SJCRH30 (cell line): ENCODE measurements around the gene ZBTB44. TPM values are rescaled to one million over a fixed set of nuclear protein-coding genes. Genes with fewer than 3 reads are reported as not detected.

Experiments
- DNase-seq, 2 experiments: peaks; one replicate each; pipeline ENCODE4 v3.0.0-alpha.2; 2015 to 2020
- H3K27ac ChIP-seq: fragments of 250-450 bp; sonication (Bioruptor Pico); 2 replicates; pipeline ENCODE4 v1.5.1; 2020; ENCODE audit warnings: mild to moderate bottlenecking, moderate library complexity
- H3K27me3 ChIP-seq: fragments of 250-450 bp; sonication (Bioruptor Pico); 2 replicates; pipeline ENCODE4 v1.5.1; 2020; ENCODE audit warnings: mild to moderate bottlenecking, moderate library complexity
- H3K36me3 ChIP-seq: fragments of 250-450 bp; sonication (Bioruptor Pico); 2 replicates; pipeline ENCODE4 v1.5.1; 2020; ENCODE audit warnings: mild to moderate bottlenecking, moderate library complexity
- H3K4me1 ChIP-seq: fragments of 250-450 bp; sonication (Bioruptor Pico); 2 replicates; pipeline ENCODE4 v1.5.1; 2020; ENCODE audit warnings: mild to moderate bottlenecking, moderate library complexity
- H3K4me3 ChIP-seq: fragments of 250-450 bp; sonication (Bioruptor Pico); 2 replicates; pipeline ENCODE4 v1.5.1; 2020; ENCODE audit warnings: mild to moderate bottlenecking, moderate library complexity
- H3K9me3 ChIP-seq: fragments of 250-450 bp; sonication (Bioruptor Pico); replicated peaks from 2 replicates; pipeline ENCODE4 v1.5.1; 2020; ENCODE audit warnings: mild to moderate bottlenecking, moderate library complexity
- total RNA-seq: library from RNA; depleted of rRNA; stranded (reverse); fragments of >200 nt; shearing (Covaris generic); gene quantifications from 2 replicates; pipeline ENCODE4 v1.2.3, GENCODE V29; 2014

The ZBTB44 gene
- total RNA-seq, 1 experiment from 2014 or later = 30.3 TPM

- no peaks in the 10 kb centered on the region for H3K36me3 ChIP-seq
- H3K4me3 ChIP-seq = no peak overlapping the region
- H3K27me3 ChIP-seq = no peaks in the 10 kb centered on the region; the same call in 1 of the 2 replicates
- H3K27ac ChIP-seq = no peak overlapping the region
- H3K9me3 ChIP-seq = no peaks in the 10 kb centered on the region
- no peak for DNase-seq
- H3K4me1 ChIP-seq = no peaks in the 10 kb centered on the region
These were observed 97.3 kb downstream of the ZBTB44 start for GRCh38 chr11:130217133-130218031.

- Histone ChIP-seq H3K27ac (no peak overlapping the region), H3K9me3 (no peaks in the 10 kb centered on the region), H3K27me3 (peaks cover 7% of the 10 kb centered on the region), H3K4me1 (no peaks in the 10 kb centered on the region), H3K36me3 (no peaks in the 10 kb centered on the region), H3K4me3 (no peak overlapping the region)
- no peak for DNase-seq
These were observed 98.1 kb downstream of the ZBTB44 start for GRCh38 chr11:130216591-130217132.

- H3K27ac ChIP-seq = no peak overlapping the region
- no peaks in the 10 kb centered on the region for H3K36me3 ChIP-seq
- no peaks in the 10 kb centered on the region for H3K9me3 ChIP-seq
- DNase-seq = no peak
- no peak overlapping the region for H3K4me3 ChIP-seq
- H3K4me1 ChIP-seq = no peaks in the 10 kb centered on the region
- H3K27me3 ChIP-seq = peaks cover 9% of the 10 kb centered on the region
These were observed 98.5 kb downstream of the ZBTB44 start for GRCh38 chr11:130216221-130216550.

- Histone ChIP-seq H3K4me1 (no peaks in the 10 kb centered on the region), H3K27me3 (peaks cover 9% of the 10 kb centered on the region), H3K36me3 (no peaks in the 10 kb centered on the region), H3K9me3 (no peaks in the 10 kb centered on the region), H3K27ac (no peak overlapping the region), H3K4me3 (no peak overlapping the region)
- no peak for DNase-seq
These were observed 99.0 kb downstream of the ZBTB44 start for GRCh38 chr11:130215531-130216220.

- Histone ChIP-seq H3K27ac (no peak overlapping the region), H3K27me3 (peaks cover 13% of the 10 kb centered on the region), H3K4me1 (no peaks in the 10 kb centered on the region), H3K36me3 (no peaks in the 10 kb centered on the region), H3K9me3 (no peaks in the 10 kb centered on the region), H3K4me3 (no peak overlapping the region)
- no peak for DNase-seq
These were observed 99.7 kb downstream of the ZBTB44 start for GRCh38 chr11:130214861-130215530.

- Histone ChIP-seq H3K36me3 (no peaks in the 10 kb centered on the region), H3K27ac (no peak overlapping the region), H3K4me3 (no peak overlapping the region), H3K9me3 (no peaks in the 10 kb centered on the region), H3K27me3 (peaks cover 21% of the 10 kb centered on the region), H3K4me1 (no peaks in the 10 kb centered on the region)
- no peak for DNase-seq
These were observed 100.8 kb downstream of the ZBTB44 start for GRCh38 chr11:130213979-130214281.

GRCh38 chr11:130213143-130213978 lies 101.4 kb downstream of the ZBTB44 start:
- Histone ChIP-seq H3K9me3 (no peaks in the 10 kb centered on the region), H3K36me3 (no peaks in the 10 kb centered on the region), H3K4me1 (no peaks in the 10 kb centered on the region), H3K27ac (no peak overlapping the region), H3K4me3 (no peak overlapping the region), H3K27me3 (peaks cover 21% of the 10 kb centered on the region)
- DNase-seq = peak; percentile 17 to 67

- DNase-seq = no peak
- Histone ChIP-seq H3K36me3 (no peaks in the 10 kb centered on the region), H3K9me3 (no peaks in the 10 kb centered on the region), H3K4me3 (no peak overlapping the region), H3K4me1 (no peaks in the 10 kb centered on the region), H3K27ac (no peak overlapping the region), H3K27me3 (peaks cover 21% of the 10 kb centered on the region)
These were observed 102.2 kb downstream of the ZBTB44 start for GRCh38 chr11:130212431-130212961.

GRCh38 chr11:130211781-130212401 lies 102.8 kb downstream of the ZBTB44 start:
- DNase-seq = no peak
- Histone ChIP-seq H3K9me3 (no peaks in the 10 kb centered on the region), H3K27me3 (peaks cover 21% of the 10 kb centered on the region), H3K36me3 (no peaks in the 10 kb centered on the region), H3K4me1 (no peaks in the 10 kb centered on the region), H3K27ac (no peak overlapping the region), H3K4me3 (no peak overlapping the region)

GRCh38 chr11:130211144-130211543 lies 103.6 kb downstream of the ZBTB44 start:
- H3K36me3 ChIP-seq = no peaks in the 10 kb centered on the region
- H3K9me3 ChIP-seq = no peaks in the 10 kb centered on the region
- H3K4me3 ChIP-seq = no peak overlapping the region
- DNase-seq = no peak
- H3K27ac ChIP-seq = no peak overlapping the region
- H3K4me1 ChIP-seq = no peaks in the 10 kb centered on the region
- H3K27me3 ChIP-seq = peaks cover 21% of the 10 kb centered on the region

GRCh38 chr11:130209954-130210854 lies 104.5 kb downstream of the ZBTB44 start:
- H3K27me3 ChIP-seq = peaks cover 21% of the 10 kb centered on the region
- H3K4me3 ChIP-seq = no peak overlapping the region
- no peak overlapping the region for H3K27ac ChIP-seq
- DNase-seq = no peak
- H3K9me3 ChIP-seq = no peaks in the 10 kb centered on the region
- H3K36me3 ChIP-seq = no peaks in the 10 kb centered on the region
- no peaks in the 10 kb centered on the region for H3K4me1 ChIP-seq

- no peak for DNase-seq
- H3K4me3 ChIP-seq = no peak overlapping the region
- no peak overlapping the region for H3K27ac ChIP-seq
- H3K36me3 ChIP-seq = no peaks in the 10 kb centered on the region
- H3K27me3 ChIP-seq = peaks cover 21% of the 10 kb centered on the region
- no peaks in the 10 kb centered on the region for H3K9me3 ChIP-seq
- no peaks in the 10 kb centered on the region for H3K4me1 ChIP-seq
These were observed 105.4 kb downstream of the ZBTB44 start for GRCh38 chr11:130209128-130209932.
